Gastroesophageal sphincter (tissue), 4 donors: ENCODE measurements around the gene HAUS7. TPM values are rescaled to one million over a fixed set of nuclear protein-coding genes. Genes with fewer than 3 reads are reported as not detected.

Experiments
- ATAC-seq: fragments of 150-250 bp; one replicate; pipeline ENCODE4 v1.9.1; 2016; ENCODE audit warnings: mild to moderate bottlenecking, moderate library complexity
- H3K27ac ChIP-seq, 4 donors: fragments of 200-600 bp; sonication (generic) in 3 of 4; 1 replicate in 3 of 4; 2 replicates in 1 of 4; pipeline ENCODE4 v1.5.1; 2016 to 2019
- H3K27me3 ChIP-seq: fragments of 200-600 bp; sonication (generic); one replicate; pipeline ENCODE4 v1.5.1; 2019
- H3K36me3 ChIP-seq, 2 donors: fragments of 200-600 bp; sonication (generic); one replicate each; pipeline ENCODE4 v1.5.1; 2019; ENCODE audit warnings: control low read depth in 1 of 2
- H3K4me1 ChIP-seq, 3 donors: fragments of 200-600 bp; sonication (generic); 1 replicate in 2 of 3; 2 replicates in 1 of 3; pipeline ENCODE4 v1.5.1; 2016 to 2019; ENCODE audit warnings: control low read depth in 2 of 3
- H3K4me3 ChIP-seq, 2 donors: fragments of 200-600 bp; sonication (generic); one replicate each; pipeline ENCODE4 v1.5.1; 2019; ENCODE audit warnings: mild to moderate bottlenecking in 1 of 2, moderate library complexity in 1 of 2
- H3K9me3 ChIP-seq, 3 donors: fragments of 200-600 bp; sonication (generic); one replicate each; pipeline ENCODE4 v1.5.1; 2017 to 2019; ENCODE audit warnings: control low read depth in 2 of 3
- CTCF ChIP-seq, 4 experiments: fragments of 200-600 bp in 2 of 4; fragments of 450-650 bp in 2 of 4; sonication (generic) in 1 of 4; IDR thresholded peaks; one replicate each; pipeline ENCODE4 v1.5.1; 2017 to 2019; ENCODE audit warnings: antibody characterized with exemption in 4 of 4, mild to moderate bottlenecking in 2 of 4, moderate library complexity in 2 of 4
- EP300 ChIP-seq: sonication (generic); formaldehyde crosslinking; IDR thresholded peaks from one replicate; pipeline ENCODE4 v1.6.1; 2017; ENCODE audit warnings: antibody characterized with exemption, mild to moderate bottlenecking
- POLR2A ChIP-seq, 2 donors: fragments of 450-650 bp; IDR thresholded peaks; one replicate each; pipeline ENCODE4 v1.6.1; 2017; ENCODE audit warnings: antibody characterized with exemption in 2 of 2, mild to moderate bottlenecking in 2 of 2, moderate library complexity in 1 of 2
- POLR2AphosphoS5 ChIP-seq: sonication (generic); formaldehyde crosslinking; IDR thresholded peaks from one replicate; pipeline ENCODE4 v1.6.1; 2017; ENCODE audit warnings: antibody characterized with exemption
- WGBS, 2 donors: methylation state at CpG; one replicate each; pipeline ENCODE4 v1.1.5; 2018; ENCODE audit warnings: low coverage in 1 of 2; 5-methylcytosine and 5-hydroxymethylcytosine counted together
- total RNA-seq, 4 donors: library from RNA; depleted of rRNA; stranded (reverse); fragments of >200 nt; gene quantifications; one replicate each; pipeline ENCODE4 v1.1.0, GENCODE V29; 2016

HAUS7 gene
- total RNA-seq, 4 donors from 2014 or later: 20.2 to 34.0 (median 28.3) TPM

GRCh38 chrX:153504445-153505016 is 34.2 kb upstream of the HAUS7 start:
- no peak overlapping the region for H3K4me3 ChIP-seq
- no peak for ATAC-seq
- peaks cover 0 to 21% (median 0%) of the 10 kb centered on the region in 3 donors for H3K4me1 ChIP-seq
- no peaks in the 10 kb centered on the region for H3K27me3 ChIP-seq
- 86% methylated on average over 5 of the region's 26 CpGs; no CpG with 5 or more reads in 1 of the 2 donors for WGBS, 2 donors
- no peaks in the 10 kb centered on the region for H3K36me3 ChIP-seq
- no peak overlapping the region for H3K27ac ChIP-seq
- H3K9me3 ChIP-seq: no peaks in the 10 kb centered on the region
- no peak for TF ChIP-seq CTCF (IDR thresholded peaks at IDR 0.05)
- TF ChIP-seq POLR2A (IDR thresholded peaks at IDR 0.05): no peak
- TF ChIP-seq POLR2AphosphoS5: no peak
- no peak for TF ChIP-seq EP300

GRCh38 chrX:153502796-153503195 is 32.4 kb upstream of the HAUS7 start:
- Histone ChIP-seq H3K4me3 (no peak overlapping the region), H3K36me3 (no peaks in the 10 kb centered on the region), H3K27me3 (no peaks in the 10 kb centered on the region), H3K27ac (no peak overlapping the region), H3K4me1 (peaks cover 0 to 23% (median 0%) of the 10 kb centered on the region in 3 donors), H3K9me3 (no peaks in the 10 kb centered on the region)
- no CpG with 5 or more reads among the region's 14 CpGs for WGBS, 2 donors
- TF ChIP-seq EP300 (no peak), POLR2A (IDR thresholded peaks at IDR 0.05) (no peak), CTCF (IDR thresholded peaks at IDR 0.05) (no peak), POLR2AphosphoS5 (no peak)
- ATAC-seq: no peak

DNA sequence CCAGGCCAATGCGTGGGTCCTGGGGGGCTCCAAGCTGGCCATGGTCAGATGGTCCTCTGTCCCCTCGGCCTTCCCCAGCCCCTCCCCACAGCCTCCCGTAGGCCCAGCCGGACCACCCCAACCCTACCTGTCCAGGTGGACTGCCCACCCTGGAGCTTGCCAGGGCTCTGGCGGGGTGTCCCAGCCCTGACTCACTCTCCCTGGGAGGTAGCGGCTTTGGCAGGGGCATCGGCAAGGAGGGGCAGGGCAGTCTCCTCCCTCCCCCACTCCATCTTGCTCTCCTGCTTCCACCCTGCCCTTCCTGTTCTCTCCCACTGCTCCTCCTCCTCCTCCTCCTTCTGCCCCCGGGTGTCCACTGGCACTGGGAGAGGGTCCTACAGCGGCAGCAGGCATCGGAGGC is 31.8 kb upstream of the HAUS7 start:
- Histone ChIP-seq H3K4me3 (no peak overlapping the region), H3K4me1 (peaks cover 0 to 17% (median 0%) of the 10 kb centered on the region in 3 donors), H3K27ac (no peak overlapping the region), H3K27me3 (no peaks in the 10 kb centered on the region), H3K9me3 (no peaks in the 10 kb centered on the region), H3K36me3 (no peaks in the 10 kb centered on the region)
- TF ChIP-seq EP300: no peak
- TF ChIP-seq CTCF (IDR thresholded peaks at IDR 0.05): no peak
- no peak for TF ChIP-seq POLR2AphosphoS5
- TF ChIP-seq POLR2A (IDR thresholded peaks at IDR 0.05): no peak
- WGBS, 2 donors: no CpG with 5 or more reads among the region's 10 CpGs
- ATAC-seq: no peak

- WGBS, 2 donors: no CpG with 5 or more reads among the region's 8 CpGs
- H3K27ac ChIP-seq: no peak overlapping the region
- no peaks in the 10 kb centered on the region for H3K36me3 ChIP-seq
- no peaks in the 10 kb centered on the region for H3K9me3 ChIP-seq
- no peak for ATAC-seq
- H3K27me3 ChIP-seq: no peaks in the 10 kb centered on the region
- H3K4me3 ChIP-seq: no peak overlapping the region
- H3K4me1 ChIP-seq: peaks cover 0 to 16% (median 0%) of the 10 kb centered on the region in 3 donors
- TF ChIP-seq POLR2A (IDR thresholded peaks at IDR 0.05): no peak
- TF ChIP-seq POLR2AphosphoS5: no peak
- no peak for TF ChIP-seq EP300
- TF ChIP-seq CTCF (IDR thresholded peaks at IDR 0.05): no peak
These were observed 31.2 kb upstream of the HAUS7 start for GRCh38 chrX:153501530-153501929.

DNA sequence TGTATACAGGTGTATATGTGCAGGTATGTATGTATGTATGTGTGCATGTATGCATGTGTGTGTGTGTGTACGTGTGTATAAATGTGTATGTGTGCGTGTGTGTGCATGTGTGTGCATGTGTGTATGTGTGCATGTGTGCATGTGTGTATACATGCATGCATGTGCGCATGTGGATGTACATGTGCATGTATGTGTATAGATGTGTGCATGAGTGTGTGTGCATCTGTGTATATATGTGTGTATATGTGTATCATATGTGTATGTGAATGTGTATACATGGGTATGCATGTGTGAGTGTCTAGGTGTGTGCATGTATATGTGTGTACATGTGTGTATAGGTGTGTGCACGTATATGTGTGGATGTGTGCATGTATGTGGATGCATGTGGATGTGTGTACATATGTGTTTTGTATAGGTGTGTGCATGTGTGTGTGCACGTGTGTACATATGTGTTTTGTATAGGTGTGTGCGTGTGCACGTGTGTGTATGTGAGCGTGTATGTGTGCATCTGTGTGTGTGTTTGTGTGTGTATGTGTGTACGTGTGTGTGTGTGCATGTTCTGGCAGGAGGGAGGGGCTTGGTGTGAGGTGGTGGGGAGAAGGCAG is 30.4 kb upstream of the HAUS7 start:
- no peaks in the 10 kb centered on the region for H3K9me3 ChIP-seq
- ATAC-seq: no peak
- TF ChIP-seq EP300 (no peak), CTCF (IDR thresholded peaks at IDR 0.05) (no peak), POLR2AphosphoS5 (no peak), POLR2A (IDR thresholded peaks at IDR 0.05) (no peak)
- no peak overlapping the region for H3K4me3 ChIP-seq
- no peaks in the 10 kb centered on the region for H3K36me3 ChIP-seq
- H3K27ac ChIP-seq: no peak overlapping the region
- H3K4me1 ChIP-seq: peaks cover 0 to 18% (median 0%) of the 10 kb centered on the region in 3 donors
- peaks cover 1% of the 10 kb centered on the region for H3K27me3 ChIP-seq
- WGBS, 2 donors: 78 to 80% methylated on average over 1 to 8 of the region's 9 CpGs
